HEK293 (cell line): ENCODE measurements around the gene KAT2B.

ENCODE experiments used
- ELK4 ChIP-seq: IDR thresholded peaks from 2 replicates; pipeline ENCODE4 v1.6.1; 2011; ENCODE audit warnings: mild to moderate bottlenecking, low read depth, low read length, borderline replicate concordance
- GFI1B ChIP-seq: fragments of 450-650 bp; formaldehyde crosslinking; IDR thresholded peaks from 2 replicates; pipeline ENCODE4 v1.5.1; 2016; ENCODE audit warnings: missing biosample characterization, missing genetic modification characterization
- OSR2 ChIP-seq: fragments of 450-650 bp; formaldehyde crosslinking; IDR thresholded peaks from 2 replicates; pipeline ENCODE4 v1.5.1; 2016; ENCODE audit warnings: missing biosample characterization, missing genetic modification characterization
- PATZ1 ChIP-seq: fragments of 450-650 bp; formaldehyde crosslinking; IDR thresholded peaks from 2 replicates; pipeline ENCODE4 v1.5.1; 2016; ENCODE audit warnings: missing biosample characterization, missing genetic modification characterization
- PRDM6 ChIP-seq: fragments of 450-650 bp; formaldehyde crosslinking; IDR thresholded peaks from 2 replicates; pipeline ENCODE4 v1.5.1; 2017; ENCODE audit warnings: missing biosample characterization, missing genetic modification characterization
- REPIN1 ChIP-seq: fragments of 450-650 bp; formaldehyde crosslinking; IDR thresholded peaks from 2 replicates; pipeline ENCODE4 v1.5.1; 2017; ENCODE audit warnings: missing biosample characterization, missing genetic modification characterization, low read depth
- REST ChIP-seq: fragments of 450-650 bp; formaldehyde crosslinking; IDR thresholded peaks from 2 replicates; pipeline ENCODE4 v1.5.1; 2016; ENCODE audit warnings: missing biosample characterization, missing genetic modification characterization
- TRIM28 ChIP-seq: IDR thresholded peaks from 2 replicates; pipeline ENCODE4 v1.6.1; 2011; ENCODE audit warnings: low read length, control low read depth, borderline replicate concordance
- ZBTB20 ChIP-seq: fragments of 450-650 bp; formaldehyde crosslinking; IDR thresholded peaks from 2 replicates; pipeline ENCODE4 v1.5.1; 2016; ENCODE audit warnings: missing biosample characterization, missing genetic modification characterization
- ZBTB7A ChIP-seq: fragments of 450-650 bp; formaldehyde crosslinking; IDR thresholded peaks from 2 replicates; pipeline ENCODE4 v1.5.1; 2016; ENCODE audit warnings: low read depth, missing biosample characterization, missing genetic modification characterization
- ZNF23 ChIP-seq: fragments of 450-650 bp; formaldehyde crosslinking; IDR thresholded peaks from 2 replicates; pipeline ENCODE4 v1.5.1; 2016; ENCODE audit warnings: missing biosample characterization, missing genetic modification characterization, borderline replicate concordance
- ZNF239 ChIP-seq: fragments of 450-650 bp; formaldehyde crosslinking; IDR thresholded peaks from 2 replicates; pipeline ENCODE4 v1.5.1; 2016; ENCODE audit warnings: missing biosample characterization, missing genetic modification characterization
- ZNF266 ChIP-seq: fragments of 450-650 bp; formaldehyde crosslinking; IDR thresholded peaks from 2 replicates; pipeline ENCODE4 v1.5.1; 2016; ENCODE audit warnings: missing biosample characterization, missing genetic modification characterization, low read depth
- ZNF416 ChIP-seq: fragments of 450-650 bp; formaldehyde crosslinking; IDR thresholded peaks from 2 replicates; pipeline ENCODE4 v1.5.1; 2016; ENCODE audit warnings: missing biosample characterization, missing genetic modification characterization
- ZNF488 ChIP-seq: fragments of 450-650 bp; formaldehyde crosslinking; IDR thresholded peaks from 2 replicates; pipeline ENCODE4 v1.5.1; 2016; ENCODE audit warnings: missing biosample characterization, missing genetic modification characterization
- ZNF501 ChIP-seq: fragments of 450-650 bp; formaldehyde crosslinking; IDR thresholded peaks from 2 replicates; pipeline ENCODE4 v1.5.1; 2016; ENCODE audit warnings: missing biosample characterization, missing genetic modification characterization
- ZNF549 ChIP-seq: fragments of 450-650 bp; IDR thresholded peaks from 2 replicates; pipeline ENCODE4 v1.5.1; 2018; ENCODE audit warnings: missing biosample characterization, missing genetic modification characterization, mild to moderate bottlenecking, inconsistent platforms, moderate library complexity
- ZNF624 ChIP-seq: fragments of 450-650 bp; formaldehyde crosslinking; IDR thresholded peaks from 2 replicates; pipeline ENCODE4 v1.5.1; 2017; ENCODE audit warnings: missing biosample characterization, missing genetic modification characterization
- ZNF664 ChIP-seq: fragments of 450-650 bp; formaldehyde crosslinking; IDR thresholded peaks from 2 replicates; pipeline ENCODE4 v1.5.1; 2016; ENCODE audit warnings: missing biosample characterization, missing genetic modification characterization
- ZNF785 ChIP-seq: fragments of 450-650 bp; formaldehyde crosslinking; IDR thresholded peaks from 2 replicates; pipeline ENCODE4 v1.5.1; 2016; ENCODE audit warnings: missing biosample characterization, missing genetic modification characterization
- ZSCAN16 ChIP-seq: fragments of 450-650 bp; formaldehyde crosslinking; IDR thresholded peaks from 2 replicates; pipeline ENCODE4 v1.5.1; 2016; ENCODE audit warnings: missing biosample characterization, missing genetic modification characterization
- TF ChIP-seq, protein P1 (sequence below): fragments of 450-650 bp; formaldehyde crosslinking; IDR thresholded peaks from 2 replicates; pipeline ENCODE4 v1.5.1; 2017; ENCODE audit warnings: missing biosample characterization, missing genetic modification characterization
- TF ChIP-seq, protein P2 (sequence below): fragments of 450-650 bp; formaldehyde crosslinking; IDR thresholded peaks from 2 replicates; pipeline ENCODE4 v1.5.1; 2016; ENCODE audit warnings: missing biosample characterization, missing genetic modification characterization, borderline replicate concordance
- TF ChIP-seq, protein P3 (sequence below): sonication (generic); formaldehyde crosslinking; IDR thresholded peaks from 2 replicates; pipeline ENCODE4 v1.8.1; 2022; ENCODE audit warnings: mild to moderate bottlenecking, moderate library complexity, missing genetic modification reagents

KAT2B gene

DNA sequence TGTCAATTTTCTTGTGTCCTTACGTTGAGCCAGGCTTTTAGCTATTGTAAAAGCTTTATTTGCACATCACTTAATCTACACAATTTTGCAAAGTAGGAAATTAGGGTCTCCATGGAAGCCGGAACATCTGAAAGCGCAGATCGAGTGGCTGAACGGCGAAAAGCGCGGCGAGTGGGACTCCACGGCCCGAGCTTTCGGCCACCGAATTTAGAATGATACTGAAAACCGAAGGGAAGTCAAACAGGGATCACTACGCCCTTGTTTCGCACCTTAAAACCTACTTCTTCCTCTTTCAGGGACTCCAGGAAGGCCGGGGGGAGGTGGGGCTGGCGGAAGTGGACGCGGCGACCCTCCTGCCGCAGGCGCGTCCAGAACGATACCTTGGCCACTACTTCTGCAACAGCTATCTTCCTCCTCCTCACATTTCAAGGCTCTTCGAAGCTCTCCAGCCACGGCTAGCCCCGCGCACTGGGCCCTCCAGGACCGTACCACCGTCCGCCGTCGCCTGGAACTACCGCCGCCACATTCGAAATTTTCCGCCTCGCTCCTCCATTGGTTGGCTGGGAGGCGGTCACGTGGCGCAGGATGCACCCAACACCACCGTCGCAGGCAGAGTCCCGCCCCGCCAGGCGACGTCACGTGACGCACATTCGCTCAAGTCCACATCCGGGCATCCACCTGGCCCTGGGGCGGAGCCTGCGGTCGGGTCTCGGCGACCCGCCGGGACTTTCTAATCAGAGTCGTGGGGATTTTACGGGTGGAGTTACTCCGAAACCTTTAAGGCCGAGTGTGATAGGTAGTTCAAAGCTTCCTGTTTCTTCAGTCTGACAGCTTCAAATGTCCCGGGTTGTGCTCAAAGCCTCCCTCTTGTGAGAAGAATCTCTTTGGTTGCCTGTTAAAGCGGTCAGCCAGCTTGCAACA is 145.7 kb downstream of the KAT2B start, which contains the start of gene SGO1 (continued):
- peak; percentile 54; the same call in 1 of the 2 replicates for TF ChIP-seq ZBTB7A (tag by site-specific recombination)
- no peak for TF ChIP-seq PRDM6 (tag by site-specific recombination)
- TF ChIP-seq, protein P1, sequence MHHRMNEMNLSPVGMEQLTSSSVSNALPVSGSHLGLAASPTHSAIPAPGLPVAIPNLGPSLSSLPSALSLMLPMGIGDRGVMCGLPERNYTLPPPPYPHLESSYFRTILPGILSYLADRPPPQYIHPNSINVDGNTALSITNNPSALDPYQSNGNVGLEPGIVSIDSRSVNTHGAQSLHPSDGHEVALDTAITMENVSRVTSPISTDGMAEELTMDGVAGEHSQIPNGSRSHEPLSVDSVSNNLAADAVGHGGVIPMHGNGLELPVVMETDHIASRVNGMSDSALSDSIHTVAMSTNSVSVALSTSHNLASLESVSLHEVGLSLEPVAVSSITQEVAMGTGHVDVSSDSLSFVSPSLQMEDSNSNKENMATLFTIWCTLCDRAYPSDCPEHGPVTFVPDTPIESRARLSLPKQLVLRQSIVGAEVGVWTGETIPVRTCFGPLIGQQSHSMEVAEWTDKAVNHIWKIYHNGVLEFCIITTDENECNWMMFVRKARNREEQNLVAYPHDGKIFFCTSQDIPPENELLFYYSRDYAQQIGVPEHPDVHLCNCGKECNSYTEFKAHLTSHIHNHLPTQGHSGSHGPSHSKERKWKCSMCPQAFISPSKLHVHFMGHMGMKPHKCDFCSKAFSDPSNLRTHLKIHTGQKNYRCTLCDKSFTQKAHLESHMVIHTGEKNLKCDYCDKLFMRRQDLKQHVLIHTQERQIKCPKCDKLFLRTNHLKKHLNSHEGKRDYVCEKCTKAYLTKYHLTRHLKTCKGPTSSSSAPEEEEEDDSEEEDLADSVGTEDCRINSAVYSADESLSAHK: no peak; the same call in 1 of the 2 replicates
- TF ChIP-seq ZNF664: no peak
- peak; percentile 82 for TF ChIP-seq ZBTB20
- TF ChIP-seq OSR2 (tag by site-specific recombination): no peak
- no peak for TF ChIP-seq ZNF549
- no peak for TF ChIP-seq ZNF239 (tag by site-specific recombination)
- TF ChIP-seq ZNF266 (tag by site-specific recombination): no peak
- no peak for TF ChIP-seq ZSCAN16
- TF ChIP-seq ZNF416 (tag by site-specific recombination): no peak
- TF ChIP-seq GFI1B (tag by site-specific recombination): no peak
- TF ChIP-seq REPIN1: no peak
- no peak for TF ChIP-seq TRIM28
- no peak for TF ChIP-seq ZNF488
- no peak for TF ChIP-seq ZNF23 (tag by site-specific recombination)
- TF ChIP-seq REST (tag by site-specific recombination): peak; percentile 37; the same call in 1 of the 2 replicates
- TF ChIP-seq, protein P2, sequence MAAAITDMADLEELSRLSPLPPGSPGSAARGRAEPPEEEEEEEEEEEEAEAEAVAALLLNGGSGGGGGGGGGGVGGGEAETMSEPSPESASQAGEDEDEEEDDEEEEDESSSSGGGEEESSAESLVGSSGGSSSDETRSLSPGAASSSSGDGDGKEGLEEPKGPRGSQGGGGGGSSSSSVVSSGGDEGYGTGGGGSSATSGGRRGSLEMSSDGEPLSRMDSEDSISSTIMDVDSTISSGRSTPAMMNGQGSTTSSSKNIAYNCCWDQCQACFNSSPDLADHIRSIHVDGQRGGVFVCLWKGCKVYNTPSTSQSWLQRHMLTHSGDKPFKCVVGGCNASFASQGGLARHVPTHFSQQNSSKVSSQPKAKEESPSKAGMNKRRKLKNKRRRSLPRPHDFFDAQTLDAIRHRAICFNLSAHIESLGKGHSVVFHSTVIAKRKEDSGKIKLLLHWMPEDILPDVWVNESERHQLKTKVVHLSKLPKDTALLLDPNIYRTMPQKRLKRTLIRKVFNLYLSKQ: no peak
- TF ChIP-seq PATZ1 (tag by site-specific recombination): peak; percentile 65
- TF ChIP-seq ELK4: no peak
- no peak for TF ChIP-seq ZNF785 (tag by site-specific recombination)
- TF ChIP-seq, protein P3, sequence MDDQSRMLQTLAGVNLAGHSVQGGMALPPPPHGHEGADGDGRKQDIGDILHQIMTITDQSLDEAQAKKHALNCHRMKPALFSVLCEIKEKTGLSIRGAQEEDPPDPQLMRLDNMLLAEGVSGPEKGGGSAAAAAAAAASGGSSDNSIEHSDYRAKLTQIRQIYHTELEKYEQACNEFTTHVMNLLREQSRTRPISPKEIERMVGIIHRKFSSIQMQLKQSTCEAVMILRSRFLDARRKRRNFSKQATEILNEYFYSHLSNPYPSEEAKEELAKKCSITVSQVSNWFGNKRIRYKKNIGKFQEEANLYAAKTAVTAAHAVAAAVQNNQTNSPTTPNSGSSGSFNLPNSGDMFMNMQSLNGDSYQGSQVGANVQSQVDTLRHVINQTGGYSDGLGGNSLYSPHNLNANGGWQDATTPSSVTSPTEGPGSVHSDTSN (CRISPR knock-in tag): no peak
- TF ChIP-seq ZNF624 (tag by site-specific recombination): no peak
- TF ChIP-seq ZNF501: peak; percentile 57; the same call in 1 of the 2 replicates
